Measurements from ENCODE around the gene QRFPR. TPM values are rescaled to one million over a fixed set of nuclear protein-coding genes. Genes with fewer than 3 reads are reported as not detected.
"Not testable (repeated sequence)": the region's sequence is repeated elsewhere in the genome, so short reads cannot be mapped to it uniquely, and the experiment has no call there.

The QRFPR gene
- total RNA-seq (1.1 TPM), polyA plus RNA-seq (ENCODE audit: insufficient read depth in 1 of 8, insufficient read length in 8 of 8, low replicate concordance in 1 of 8) (1 to 10 TPM; 1.0 to 3.2 (median 2.2) TPM)
- long read RNA-seq, donor 1 = 0 reads
- long read RNA-seq, donor 2, partial matches to known transcripts = 0 of 1 reads
- long read RNA-seq, donor 2, other reads (novel, unspliced or antisense) = 0 of 1 reads
- long read RNA-seq, donor 3 = 0 reads
- long read RNA-seq, donor 4 = 0 reads
- long read RNA-seq, donor 5, partial matches to known transcripts = 5 of 7 reads
- long read RNA-seq, donor 5, other reads (novel, unspliced or antisense) = 0 of 7 reads
- long read RNA-seq, donor 6, partial matches to known transcripts = 0 of 3 reads
- long read RNA-seq, donor 6, other reads (novel, unspliced or antisense) = 0 of 3 reads
- long read RNA-seq, donor 7 = 0 reads
- long read RNA-seq, donor 8 = 0 reads
- long read RNA-seq, donor 9 = 0 reads
- long read RNA-seq, donor 10, partial matches to known transcripts = 0 of 1 reads
- long read RNA-seq, donor 10, other reads (novel, unspliced or antisense) = 0 of 1 reads
- long read RNA-seq, donor 11 = 0 reads

DNA sequence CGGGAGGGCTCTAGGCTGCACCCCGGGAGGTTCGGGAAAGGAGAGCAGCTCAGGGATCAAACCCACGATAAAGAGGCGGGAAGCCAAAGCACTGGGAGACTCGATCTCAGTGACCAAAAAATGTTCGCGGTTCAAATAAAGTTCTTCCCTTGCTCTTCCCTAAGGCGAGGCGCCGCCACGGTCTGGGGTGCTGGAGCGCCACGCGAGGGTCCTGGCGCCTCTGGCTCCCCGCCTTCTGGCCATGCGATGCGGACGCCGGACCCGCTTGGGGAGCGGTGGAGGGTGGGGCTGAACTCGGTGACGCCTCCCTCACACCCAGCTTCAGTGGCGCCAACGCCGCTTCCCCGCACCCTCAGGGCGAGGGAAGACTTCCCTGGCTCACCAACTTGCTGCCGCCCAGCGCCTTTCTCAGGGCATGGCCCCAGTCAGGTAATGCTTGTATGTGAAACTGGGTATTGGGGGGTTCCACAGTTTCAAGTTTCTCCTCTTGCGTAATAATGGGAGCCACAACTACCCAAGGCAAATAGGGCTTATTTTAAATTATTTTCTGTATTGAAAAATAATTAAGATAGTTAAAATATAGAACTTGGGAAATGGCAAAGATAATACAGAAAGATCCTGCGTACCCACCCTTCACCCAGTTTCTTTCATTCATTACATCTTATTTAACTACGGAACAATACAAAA, at the start of gene QRFPR:
Gene QRFPR, minus strand, starts transcription at position 243 of the 687 bp plus-strand sequence. CDS start 371 bp downstream, outside the sequence.
- Histone ChIP-seq H3K27ac (ENCODE audit: low read length) (peak within 1 kb of the TSS; percentile 15), H3K4me1 (ENCODE audit: control insufficient read depth, insufficient read depth, low read length) (peaks cover 11% of the 10 kb centered on the region), H3K4me3 (ENCODE audit: low read length) (peak within 1 kb of the TSS; percentile 44), H3K9me3 (replicated peaks; ENCODE audit: control insufficient read depth, low read depth, low read length) (no peaks in the 10 kb centered on the region), H3K36me3 (ENCODE audit: control insufficient read depth, insufficient read depth, low read length) (no peaks in the 10 kb centered on the region), H3K27me3 (ENCODE audit: control insufficient read depth, insufficient read depth, low read length) (peaks cover 17% of the 10 kb centered on the region)
- DNase-seq = no peak
- 4% methylated on average over 21 of the region's 35 CpGs for WGBS (ENCODE audit: insufficient coverage)

DNA sequence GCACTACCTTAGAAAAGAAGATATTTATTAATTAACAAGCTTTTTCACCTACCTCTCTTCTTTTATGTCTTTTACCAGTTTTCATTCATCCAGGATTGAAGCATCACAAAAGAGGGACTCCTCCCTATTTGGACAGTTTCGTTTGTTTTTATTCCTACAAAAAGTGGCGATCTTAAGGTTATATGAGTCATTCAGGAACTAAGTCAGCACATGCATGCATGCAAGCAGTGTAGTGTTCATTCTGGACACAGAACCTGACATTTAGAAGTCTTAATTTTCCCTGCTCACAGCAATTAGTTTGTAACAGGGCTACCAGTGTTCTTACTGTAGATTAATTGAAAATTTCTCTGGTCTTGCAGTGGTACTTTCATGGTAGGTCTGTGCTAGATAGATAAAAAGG, 47.9 kb upstream of the QRFPR start:
- no peak for DNase-seq
- H3K36me3 ChIP-seq (ENCODE audit: control insufficient read depth, insufficient read depth, low read length) = no peaks in the 10 kb centered on the region
- no peak overlapping the region for H3K27ac ChIP-seq (ENCODE audit: low read length)
- no peaks in the 10 kb centered on the region for H3K4me1 ChIP-seq (ENCODE audit: control insufficient read depth, insufficient read depth, low read length)
- no peaks in the 10 kb centered on the region for H3K9me3 ChIP-seq (replicated peaks; ENCODE audit: control insufficient read depth, low read depth, low read length)
- H3K27me3 ChIP-seq (ENCODE audit: control insufficient read depth, insufficient read depth, low read length) = no peaks in the 10 kb centered on the region
- no peak overlapping the region for H3K4me3 ChIP-seq (ENCODE audit: low read length)
- WGBS (ENCODE audit: insufficient coverage) = 40% methylated on average over 1 of the region's 2 CpGs

DNA sequence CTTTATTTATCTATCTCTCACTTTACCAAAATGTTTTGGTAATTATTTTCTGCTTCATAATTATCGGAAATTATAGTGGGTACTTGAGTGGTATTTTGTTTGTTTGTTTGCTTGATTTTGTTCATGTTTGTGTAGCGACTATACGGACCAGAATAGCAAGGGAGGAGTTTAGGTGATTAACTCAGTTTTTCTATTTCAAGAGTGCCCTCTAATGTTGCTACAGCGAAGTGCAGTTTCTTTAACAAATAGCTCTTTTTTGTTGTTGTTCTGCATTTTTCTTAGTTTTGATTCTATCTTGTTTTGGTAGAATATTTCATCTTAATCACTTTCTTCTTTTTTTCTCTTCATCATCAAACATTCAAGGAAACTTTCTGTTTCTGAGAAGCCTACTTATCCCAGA, 40.8 kb upstream of the QRFPR start:
- Histone ChIP-seq H3K4me3 (ENCODE audit: low read length) (no peak overlapping the region), H3K9me3 (replicated peaks; ENCODE audit: control insufficient read depth, low read depth, low read length) (no peaks in the 10 kb centered on the region), H3K36me3 (ENCODE audit: control insufficient read depth, insufficient read depth, low read length) (no peaks in the 10 kb centered on the region), H3K27me3 (ENCODE audit: control insufficient read depth, insufficient read depth, low read length) (no peaks in the 10 kb centered on the region), H3K27ac (ENCODE audit: low read length) (no peak overlapping the region), H3K4me1 (ENCODE audit: control insufficient read depth, insufficient read depth, low read length) (no peaks in the 10 kb centered on the region)
- DNase-seq = no peak
- no CpG with 5 or more reads among the region's 4 CpGs for WGBS (ENCODE audit: insufficient coverage)

DNA sequence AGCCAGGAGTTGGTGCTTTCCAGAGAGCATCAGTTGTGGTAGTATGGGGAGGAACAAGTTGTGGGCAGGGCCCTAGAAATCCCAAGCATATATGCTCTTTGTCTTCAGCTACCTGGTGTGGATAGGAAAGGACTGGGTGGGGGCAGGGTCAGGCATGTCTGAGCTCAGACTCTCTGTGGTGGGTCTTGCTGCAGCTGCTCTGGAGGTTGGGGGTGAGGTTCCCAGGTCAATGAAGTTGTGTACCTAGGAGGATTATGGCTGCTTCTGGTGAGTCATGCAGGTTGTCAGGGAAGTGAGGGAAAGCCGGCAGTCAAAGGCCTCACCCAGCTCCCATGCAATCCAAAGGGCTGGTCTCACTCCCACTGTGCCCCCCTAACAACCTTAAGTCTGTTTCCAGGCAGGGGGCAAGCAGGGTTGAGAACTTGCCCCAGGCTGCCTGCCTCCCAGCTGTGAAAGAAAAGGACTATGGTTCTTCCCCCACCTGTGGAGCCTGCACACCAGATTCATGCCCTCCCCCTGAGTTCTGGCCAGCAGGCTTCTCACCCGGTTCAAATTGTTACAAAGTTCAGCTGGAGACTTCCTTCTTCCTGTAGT, 30.4 kb upstream of the QRFPR start:
- no peaks in the 10 kb centered on the region for H3K36me3 ChIP-seq (ENCODE audit: control insufficient read depth, insufficient read depth, low read length)
- H3K4me3 ChIP-seq (ENCODE audit: low read length) = no peak overlapping the region
- WGBS (ENCODE audit: insufficient coverage) = 43% methylated on average over 1 of the region's 2 CpGs
- H3K9me3 ChIP-seq (replicated peaks; ENCODE audit: control insufficient read depth, low read depth, low read length) = peaks cover 2% of the 10 kb centered on the region
- DNase-seq = no peak
- no peaks in the 10 kb centered on the region for H3K27me3 ChIP-seq (ENCODE audit: control insufficient read depth, insufficient read depth, low read length)
- H3K27ac ChIP-seq (ENCODE audit: low read length) = no peak overlapping the region
- H3K4me1 ChIP-seq (ENCODE audit: control insufficient read depth, insufficient read depth, low read length) = no peaks in the 10 kb centered on the region

DNA sequence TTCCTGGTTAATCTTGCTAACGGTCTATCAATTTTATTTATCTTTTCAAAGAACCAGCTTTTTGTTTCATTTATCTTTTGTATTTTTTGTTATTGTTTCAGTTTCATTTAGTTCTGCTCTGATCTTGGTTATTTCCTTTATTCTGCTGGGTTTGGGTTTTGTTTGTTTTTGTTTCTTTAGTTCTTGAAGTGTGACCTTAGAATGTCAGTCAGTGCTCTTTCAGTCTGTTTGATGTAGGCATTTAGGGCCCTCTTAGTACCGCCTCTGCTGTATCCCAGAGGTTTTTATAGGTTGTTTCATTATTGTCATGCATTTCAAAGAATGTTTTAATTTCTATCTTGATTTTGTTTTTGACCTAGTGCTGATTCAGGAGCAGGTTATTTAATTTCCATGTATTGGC, 27.7 kb upstream of the QRFPR start:
- not testable (repeated sequence) for H3K4me3 ChIP-seq (ENCODE audit: low read length); H3K27ac ChIP-seq (ENCODE audit: low read length); H3K36me3 ChIP-seq (ENCODE audit: control insufficient read depth, insufficient read depth, low read length); DNase-seq; H3K4me1 ChIP-seq (ENCODE audit: control insufficient read depth, insufficient read depth, low read length); H3K9me3 ChIP-seq (replicated peaks; ENCODE audit: control insufficient read depth, low read depth, low read length); H3K27me3 ChIP-seq (ENCODE audit: control insufficient read depth, insufficient read depth, low read length)
- WGBS (ENCODE audit: insufficient coverage) = no CpG with 5 or more reads among the region's 2 CpGs

DNA sequence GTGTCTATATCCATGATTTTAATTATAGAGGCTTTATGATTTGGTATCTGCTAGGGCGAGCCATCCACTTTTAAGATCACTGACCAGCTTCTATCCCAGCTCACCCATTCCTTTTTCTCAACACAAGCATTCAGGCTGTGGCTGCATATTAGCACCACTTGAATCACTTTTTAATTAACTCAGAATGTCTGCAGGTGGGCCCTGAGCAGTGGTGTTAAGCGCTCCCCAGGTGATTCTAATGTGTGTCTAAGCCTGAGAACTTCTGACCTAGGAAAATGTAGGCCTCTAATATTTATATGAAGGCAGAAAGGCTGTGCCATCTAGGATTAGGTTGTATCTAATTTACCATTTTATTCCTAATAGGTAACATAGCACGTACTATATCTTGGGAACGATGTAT, 19.8 kb upstream of the QRFPR start:
- peaks cover 5% of the 10 kb centered on the region for H3K4me1 ChIP-seq (ENCODE audit: control insufficient read depth, insufficient read depth, low read length)
- no peaks in the 10 kb centered on the region for H3K36me3 ChIP-seq (ENCODE audit: control insufficient read depth, insufficient read depth, low read length)
- WGBS (ENCODE audit: insufficient coverage) = no CpG with 5 or more reads among the region's 4 CpGs
- H3K27ac ChIP-seq (ENCODE audit: low read length) = no peak overlapping the region
- no peak for DNase-seq
- H3K27me3 ChIP-seq (ENCODE audit: control insufficient read depth, insufficient read depth, low read length) = no peaks in the 10 kb centered on the region
- no peak overlapping the region for H3K4me3 ChIP-seq (ENCODE audit: low read length)
- no peaks in the 10 kb centered on the region for H3K9me3 ChIP-seq (replicated peaks; ENCODE audit: control insufficient read depth, low read depth, low read length)

DNA sequence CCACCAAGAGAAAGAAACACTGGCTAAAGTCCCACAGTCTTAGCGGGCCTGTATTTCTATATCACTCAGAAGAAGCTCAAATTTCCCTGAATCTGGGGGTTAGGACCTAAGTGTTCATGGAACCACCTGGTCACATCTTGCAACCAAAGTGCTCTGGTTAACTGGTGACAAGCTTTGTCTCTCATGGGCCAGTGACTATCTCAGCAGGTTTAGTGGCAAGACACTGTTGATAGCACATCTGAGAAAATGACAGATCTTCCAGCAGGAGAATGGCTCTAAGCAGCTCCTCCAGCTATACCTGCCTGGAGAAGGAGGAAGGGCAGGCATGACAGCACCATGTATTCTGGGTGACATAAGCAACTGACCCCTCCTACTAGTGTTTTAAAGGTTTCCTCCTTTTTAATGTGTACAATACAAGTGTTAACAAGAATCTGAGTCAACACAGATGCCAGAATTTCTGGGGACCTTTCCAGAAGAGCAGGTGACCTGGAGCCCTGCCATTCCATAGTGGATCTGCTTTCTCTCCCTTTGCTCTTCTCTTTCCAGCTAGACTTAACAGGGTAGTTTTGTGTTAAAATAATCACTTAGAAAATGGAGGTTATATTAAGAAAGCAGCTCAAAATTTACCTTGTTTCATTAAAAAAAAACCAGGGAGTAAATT, 17.3 kb upstream of the QRFPR start:
- H3K4me3 ChIP-seq (ENCODE audit: low read length) = no peak overlapping the region
- DNase-seq = peak; percentile 54
- no peaks in the 10 kb centered on the region for H3K9me3 ChIP-seq (replicated peaks; ENCODE audit: control insufficient read depth, low read depth, low read length)
- H3K4me1 ChIP-seq (ENCODE audit: control insufficient read depth, insufficient read depth, low read length) = peaks cover 7% of the 10 kb centered on the region
- no peak overlapping the region for H3K27ac ChIP-seq (ENCODE audit: low read length)
- H3K27me3 ChIP-seq (ENCODE audit: control insufficient read depth, insufficient read depth, low read length) = no peaks in the 10 kb centered on the region
- WGBS (ENCODE audit: insufficient coverage) = no CpG with 5 or more reads among the region's 1 CpG
- H3K36me3 ChIP-seq (ENCODE audit: control insufficient read depth, insufficient read depth, low read length) = no peaks in the 10 kb centered on the region

DNA sequence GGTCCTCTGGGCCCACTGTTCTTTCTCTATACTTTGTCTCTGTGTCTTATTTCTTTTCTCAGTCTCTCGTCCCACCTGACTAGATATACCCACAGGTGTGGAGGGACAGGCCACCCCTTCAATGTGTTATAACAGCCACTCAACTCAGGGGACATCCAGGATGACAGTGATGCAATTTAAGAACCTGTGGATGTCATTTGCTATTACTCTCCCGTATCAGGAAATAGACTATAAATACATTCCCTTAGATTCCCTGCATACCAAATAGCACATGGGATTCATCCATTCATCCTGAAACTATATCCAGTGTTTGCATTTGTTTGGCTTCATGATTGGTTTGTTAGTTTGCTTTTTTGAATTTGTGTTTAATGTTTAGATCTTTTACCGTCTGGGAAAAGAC, 16.6 kb upstream of the QRFPR start:
- no peaks in the 10 kb centered on the region for H3K36me3 ChIP-seq (ENCODE audit: control insufficient read depth, insufficient read depth, low read length)
- DNase-seq = no peak
- no peak overlapping the region for H3K4me3 ChIP-seq (ENCODE audit: low read length)
- WGBS (ENCODE audit: insufficient coverage) = 17% methylated on average over 1 of the region's 3 CpGs
- H3K9me3 ChIP-seq (replicated peaks; ENCODE audit: control insufficient read depth, low read depth, low read length) = no peaks in the 10 kb centered on the region
- H3K4me1 ChIP-seq (ENCODE audit: control insufficient read depth, insufficient read depth, low read length) = peaks cover 7% of the 10 kb centered on the region
- no peak overlapping the region for H3K27ac ChIP-seq (ENCODE audit: low read length)
- H3K27me3 ChIP-seq (ENCODE audit: control insufficient read depth, insufficient read depth, low read length) = no peaks in the 10 kb centered on the region

DNA sequence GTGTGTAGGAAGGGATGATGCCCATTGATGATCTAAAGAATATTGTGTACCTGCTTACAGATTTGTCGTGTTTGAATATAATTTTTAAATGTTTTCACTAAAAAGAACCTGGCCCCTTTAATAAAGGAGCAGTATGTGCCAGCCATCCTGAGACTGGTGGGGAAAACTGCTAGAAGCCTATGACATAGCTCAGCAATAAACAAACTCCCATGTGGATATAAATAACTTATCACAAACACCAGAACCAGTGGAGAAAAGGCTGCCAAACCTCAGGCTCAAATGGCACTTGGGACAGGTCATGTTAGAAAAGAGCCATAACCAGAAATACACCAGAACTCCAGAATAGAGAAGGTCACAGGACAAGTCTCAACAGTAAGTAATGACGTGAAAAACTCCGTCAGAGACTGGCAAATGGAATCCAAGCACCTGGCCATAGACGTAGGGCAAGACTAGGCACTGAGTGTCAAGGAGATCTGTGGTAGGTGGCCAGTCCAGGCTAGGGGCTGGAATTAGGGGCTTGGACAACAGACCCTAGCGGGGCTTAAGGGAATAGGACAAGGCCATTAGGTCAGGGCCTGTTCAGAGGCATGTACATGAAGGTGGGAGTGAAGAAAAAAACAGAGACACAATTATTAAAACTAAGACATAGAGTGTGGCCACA, 11.7 kb upstream of the QRFPR start:
- Histone ChIP-seq H3K36me3 (ENCODE audit: control insufficient read depth, insufficient read depth, low read length) (no peaks in the 10 kb centered on the region), H3K9me3 (replicated peaks; ENCODE audit: control insufficient read depth, low read depth, low read length) (no peaks in the 10 kb centered on the region), H3K27me3 (ENCODE audit: control insufficient read depth, insufficient read depth, low read length) (no peaks in the 10 kb centered on the region), H3K4me3 (ENCODE audit: low read length) (no peak overlapping the region), H3K27ac (ENCODE audit: low read length) (no peak overlapping the region), H3K4me1 (ENCODE audit: control insufficient read depth, insufficient read depth, low read length) (peaks cover 2% of the 10 kb centered on the region)
- no peak for DNase-seq
- no CpG with 5 or more reads among the region's 5 CpGs for WGBS (ENCODE audit: insufficient coverage)

Data from muscle of leg (tissue), 16 donors.